Gastroesophageal sphincter (tissue), 4 donors: ENCODE results near the gene HELZ. TPM values are rescaled to one million over a fixed set of nuclear protein-coding genes. Genes with fewer than 3 reads are reported as not detected.

ENCODE experiments used
- ATAC-seq: fragments of 150-250 bp; one replicate; pipeline ENCODE4 v1.9.1; 2016; ENCODE audit warnings: mild to moderate bottlenecking, moderate library complexity
- H3K27ac ChIP-seq, 4 donors: fragments of 200-600 bp; sonication (generic) in 3 of 4; 1 replicate in 3 of 4; 2 replicates in 1 of 4; pipeline ENCODE4 v1.5.1; 2016 to 2019
- H3K27me3 ChIP-seq: fragments of 200-600 bp; sonication (generic); one replicate; pipeline ENCODE4 v1.5.1; 2019
- H3K36me3 ChIP-seq, 2 donors: fragments of 200-600 bp; sonication (generic); one replicate each; pipeline ENCODE4 v1.5.1; 2019; ENCODE audit warnings: control low read depth in 1 of 2
- H3K4me1 ChIP-seq, 3 donors: fragments of 200-600 bp; sonication (generic); 1 replicate in 2 of 3; 2 replicates in 1 of 3; pipeline ENCODE4 v1.5.1; 2016 to 2019; ENCODE audit warnings: control low read depth in 2 of 3
- H3K4me3 ChIP-seq, 2 donors: fragments of 200-600 bp; sonication (generic); one replicate each; pipeline ENCODE4 v1.5.1; 2019; ENCODE audit warnings: mild to moderate bottlenecking in 1 of 2, moderate library complexity in 1 of 2
- H3K9me3 ChIP-seq, 3 donors: fragments of 200-600 bp; sonication (generic); one replicate each; pipeline ENCODE4 v1.5.1; 2017 to 2019; ENCODE audit warnings: control low read depth in 2 of 3
- CTCF ChIP-seq, 4 experiments: fragments of 200-600 bp in 2 of 4; fragments of 450-650 bp in 2 of 4; sonication (generic) in 1 of 4; IDR thresholded peaks; one replicate each; pipeline ENCODE4 v1.5.1; 2017 to 2019; ENCODE audit warnings: antibody characterized with exemption in 4 of 4, mild to moderate bottlenecking in 2 of 4, moderate library complexity in 2 of 4
- EP300 ChIP-seq: sonication (generic); formaldehyde crosslinking; IDR thresholded peaks from one replicate; pipeline ENCODE4 v1.6.1; 2017; ENCODE audit warnings: antibody characterized with exemption, mild to moderate bottlenecking
- POLR2A ChIP-seq, 2 donors: fragments of 450-650 bp; IDR thresholded peaks; one replicate each; pipeline ENCODE4 v1.6.1; 2017; ENCODE audit warnings: antibody characterized with exemption in 2 of 2, mild to moderate bottlenecking in 2 of 2, moderate library complexity in 1 of 2
- POLR2AphosphoS5 ChIP-seq: sonication (generic); formaldehyde crosslinking; IDR thresholded peaks from one replicate; pipeline ENCODE4 v1.6.1; 2017; ENCODE audit warnings: antibody characterized with exemption
- WGBS, 2 donors: methylation state at CpG; one replicate each; pipeline ENCODE4 v1.1.5; 2018; ENCODE audit warnings: low coverage in 1 of 2; 5-methylcytosine and 5-hydroxymethylcytosine counted together
- total RNA-seq, 4 donors: library from RNA; depleted of rRNA; stranded (reverse); fragments of >200 nt; gene quantifications; one replicate each; pipeline ENCODE4 v1.1.0, GENCODE V29; 2016

The HELZ gene
- total RNA-seq, 4 donors from 2014 or later = 43.7 to 70.2 (median 58.3) TPM

- H3K36me3 ChIP-seq = peaks cover 0 to 32% of the 10 kb centered on the region in 2 donors
- TF ChIP-seq CTCF (IDR thresholded peaks at IDR 0.05) = no peak
- no peak for TF ChIP-seq POLR2A (IDR thresholded peaks at IDR 0.05)
- no peak for TF ChIP-seq EP300
- no peak for TF ChIP-seq POLR2AphosphoS5
- no peak for ATAC-seq
- 45 to 58% methylated on average over 8 to 9 of the region's 9 CpGs for WGBS, 2 donors
- no peak overlapping the region for H3K4me3 ChIP-seq
- H3K9me3 ChIP-seq = no peaks in the 10 kb centered on the region
- H3K27me3 ChIP-seq = no peaks in the 10 kb centered on the region
- H3K4me1 ChIP-seq = peaks cover 0 to 39% (median 6%) of the 10 kb centered on the region in 3 donors
- H3K27ac ChIP-seq = no peak overlapping the region
Observed at GRCh38 chr17:67212714-67213417, 32.1 kb downstream of the HELZ start.

GRCh38 chr17:67212231-67212630 is 32.8 kb downstream of the HELZ start:
- 46 to 86% methylated on average over 2 to 5 of the region's 5 CpGs for WGBS, 2 donors
- H3K27ac ChIP-seq = no peak overlapping the region
- no peak for ATAC-seq
- H3K4me3 ChIP-seq = no peak overlapping the region
- TF ChIP-seq CTCF (IDR thresholded peaks at IDR 0.05) = no peak
- no peak for TF ChIP-seq POLR2A (IDR thresholded peaks at IDR 0.05)
- TF ChIP-seq POLR2AphosphoS5 = no peak
- TF ChIP-seq EP300 = no peak
- no peaks in the 10 kb centered on the region for H3K9me3 ChIP-seq
- peaks cover 0 to 26% of the 10 kb centered on the region in 2 donors for H3K36me3 ChIP-seq
- peaks cover 0 to 38% (median 6%) of the 10 kb centered on the region in 3 donors for H3K4me1 ChIP-seq
- H3K27me3 ChIP-seq = no peaks in the 10 kb centered on the region

GRCh38 chr17:67211742-67212141 is 33.3 kb downstream of the HELZ start:
- Histone ChIP-seq H3K27me3 (no peaks in the 10 kb centered on the region), H3K36me3 (peaks cover 0 to 21% of the 10 kb centered on the region in 2 donors), H3K9me3 (no peaks in the 10 kb centered on the region), H3K27ac (no peak overlapping the region), H3K4me3 (no peak overlapping the region), H3K4me1 (peaks cover 0 to 37% (median 6%) of the 10 kb centered on the region in 3 donors)
- 74 to 81% methylated on average over 2 to 5 of the region's 5 CpGs for WGBS, 2 donors
- TF ChIP-seq EP300 = no peak
- TF ChIP-seq POLR2A (IDR thresholded peaks at IDR 0.05) = no peak
- TF ChIP-seq CTCF (IDR thresholded peaks at IDR 0.05) = no peak
- TF ChIP-seq POLR2AphosphoS5 = no peak
- ATAC-seq = no peak

- WGBS, 2 donors = 85 to 90% methylated on average over 2 of the region's 2 CpGs
- Histone ChIP-seq H3K27ac (no peak overlapping the region), H3K4me1 (peaks cover 0 to 29% (median 6%) of the 10 kb centered on the region in 3 donors), H3K36me3 (peaks cover 0 to 17% of the 10 kb centered on the region in 2 donors), H3K9me3 (no peaks in the 10 kb centered on the region), H3K27me3 (no peaks in the 10 kb centered on the region), H3K4me3 (no peak overlapping the region)
- TF ChIP-seq EP300 (no peak), POLR2A (IDR thresholded peaks at IDR 0.05) (no peak), CTCF (IDR thresholded peaks at IDR 0.05) (no peak), POLR2AphosphoS5 (no peak)
- no peak for ATAC-seq
Observed at GRCh38 chr17:67210915-67211314, 34.1 kb downstream of the HELZ start.

- peaks cover 0 to 4% of the 10 kb centered on the region in 2 donors for H3K36me3 ChIP-seq
- WGBS, 2 donors = 77 to 80% methylated on average over 4 of the region's 4 CpGs
Observed at GRCh38 chr17:67208232-67208631, 36.8 kb downstream of the HELZ start.

More at GRCh38 chr17:67208232-67208631, 36.8 kb downstream of the HELZ start:
- Histone ChIP-seq H3K27ac (no peak overlapping the region), H3K9me3 (no peaks in the 10 kb centered on the region), H3K4me1 (peaks cover 0 to 21% (median 6%) of the 10 kb centered on the region in 3 donors), H3K4me3 (no peak overlapping the region), H3K27me3 (no peaks in the 10 kb centered on the region)
- no peak for ATAC-seq
- TF ChIP-seq EP300 (no peak), CTCF (IDR thresholded peaks at IDR 0.05) (no peak), POLR2AphosphoS5 (no peak), POLR2A (IDR thresholded peaks at IDR 0.05) (no peak)
